Measurements from ENCODE around the gene SVOPL. TPM values are rescaled to one million over a fixed set of nuclear protein-coding genes. Genes with fewer than 3 reads are reported as not detected.

Gene SVOPL
- polyA plus RNA-seq, 1 of the 3 experiments (the other 2 are of a cell fraction): not detected

- WGBS (ENCODE audit: low lambda C conversion rate): 95% methylated on average over 3 of the region's 3 CpGs
- Histone ChIP-seq H3K27ac (ENCODE audit: low read depth in 2 of 2, low read length in 1 of 2) (no peak overlapping the region), H2AFZ (ENCODE audit: low read depth) (no peak overlapping the region), H3F3A (replicated peaks; ENCODE audit: insufficient read depth) (no peaks in the 10 kb centered on the region), H3K79me2 (ENCODE audit: insufficient read depth) (no peaks in the 10 kb centered on the region), H3K4me2 (no peak overlapping the region), H3K36me3 (replicated peaks in 1 of 2; ENCODE audit: control insufficient read depth in 1 of 2, insufficient read depth in 2 of 2, low read length in 1 of 2) (peaks cover 54 to 60% of the 10 kb centered on the region in 2 experiments), H3K4me1 (ENCODE audit: control insufficient read depth in 1 of 2, insufficient read depth in 2 of 2, low read depth in 1 of 2, low read length in 1 of 2) (no peaks in the 10 kb centered on the region), H3K27me3 (ENCODE audit: insufficient read depth) (no peaks in the 10 kb centered on the region), H3K9me2 (no peaks in the 10 kb centered on the region), H3K9me3 (0 out of 2 replicates have a peak, but pooled peaks cover 7% of the 10 kb centered on the region), H3K9ac (no peak overlapping the region), H4K20me1 (ENCODE audit: insufficient read depth) (no peaks in the 10 kb centered on the region), H3K4me3 (ENCODE audit: low read depth in 2 of 2, low read length in 1 of 2) (no peak overlapping the region)
- ChIA-PET POLR2A (no interaction called here), CTCF (interaction anchor here (1.8 kb wide), 1 partner anchor 188 kb away, joined by 8 read pairs; no protein-coding TSS in a partner anchor)
- no peak for TF ChIP-seq TCF12 (IDR thresholded peaks at IDR 0.05)
- TF ChIP-seq RCOR1 (IDR thresholded peaks at IDR 0.05; ENCODE audit: low read length): no peak
- TF ChIP-seq TAF1 (IDR thresholded peaks at IDR 0.05; ENCODE audit: borderline replicate concordance, low read depth, low read length): no peak
- no peak for TF ChIP-seq FOXM1 (IDR thresholded peaks at IDR 0.05; ENCODE audit: low read depth)
- no peak for TF ChIP-seq JUND (IDR thresholded peaks at IDR 0.05)
- no peak for TF ChIP-seq RAD21 (IDR thresholded peaks at IDR 0.05; ENCODE audit: low read length)
- no peak for TF ChIP-seq PBX3 (IDR thresholded peaks at IDR 0.05)
- TF ChIP-seq ZBTB33 (IDR thresholded peaks at IDR 0.05; ENCODE audit: borderline replicate concordance, low read depth): no peak
- TF ChIP-seq GABPA (IDR thresholded peaks at IDR 0.05; ENCODE audit: low read depth): no peak
- DNase-seq: no peak
These were observed 150.8 kb downstream of the SVOPL start for GRCh38 chr7:138550337-138550736.

GRCh38 chr7:138549082-138549481, 152.1 kb downstream of the SVOPL start:
- Histone ChIP-seq H4K20me1 (ENCODE audit: insufficient read depth) (no peaks in the 10 kb centered on the region), H3K36me3 (replicated peaks in 1 of 2; ENCODE audit: control insufficient read depth in 1 of 2, insufficient read depth in 2 of 2, low read length in 1 of 2) (peaks cover 50 to 54% of the 10 kb centered on the region in 2 experiments), H2AFZ (ENCODE audit: low read depth) (no peak overlapping the region), H3K27ac (ENCODE audit: low read depth in 2 of 2, low read length in 1 of 2) (no peak overlapping the region), H3K4me2 (no peak overlapping the region), H3F3A (replicated peaks; ENCODE audit: insufficient read depth) (no peaks in the 10 kb centered on the region), H3K9ac (no peak overlapping the region), H3K79me2 (ENCODE audit: insufficient read depth) (no peaks in the 10 kb centered on the region), H3K27me3 (ENCODE audit: insufficient read depth) (no peaks in the 10 kb centered on the region), H3K4me3 (ENCODE audit: low read depth in 2 of 2, low read length in 1 of 2) (no peak overlapping the region), H3K4me1 (ENCODE audit: control insufficient read depth in 1 of 2, insufficient read depth in 2 of 2, low read depth in 1 of 2, low read length in 1 of 2) (no peaks in the 10 kb centered on the region), H3K9me3 (no peaks in the 10 kb centered on the region), H3K9me2 (no peaks in the 10 kb centered on the region)
- TF ChIP-seq JUND (IDR thresholded peaks at IDR 0.05) (no peak), EP300 (IDR thresholded peaks at IDR 0.05; ENCODE audit: borderline replicate concordance in 1 of 2, low read depth in 1 of 2, low read length in 1 of 2) (no peak), RFX5 (IDR thresholded peaks at IDR 0.05; ENCODE audit: low read length) (no peak), USF1 (IDR thresholded peaks at IDR 0.05; ENCODE audit: borderline replicate concordance, low read depth) (no peak), FOXJ3 (CRISPR knock-in tag; IDR thresholded peaks at IDR 0.05) (no peak), RXRA (IDR thresholded peaks at IDR 0.05; ENCODE audit: borderline replicate concordance, low read depth) (no peak)
- DNase-seq: no peak
- CTCF ChIA-PET: no interaction called here
- whole genome bisulfite sequencing (ENCODE audit: low lambda C conversion rate): 90% methylated on average over 1 of the region's 1 CpG
- POLR2A ChIA-PET: no interaction called here
